ENCODE data around the gene RCL1.

The RCL1 gene

GRCh38 chr9:4864234-4864661 is 71.5 kb downstream of the RCL1 start:
- H3K9me3 ChIP-seq (ENCODE audit: insufficient read depth, low read length): no peaks in the 10 kb centered on the region
- no peak overlapping the region for H3K27ac ChIP-seq (ENCODE audit: low read depth, low read length)
- H3K36me3 ChIP-seq (ENCODE audit: low read length): no peaks in the 10 kb centered on the region
- H2AFZ ChIP-seq (ENCODE audit: low read depth, low read length, severe bottlenecking): no peak overlapping the region
- H4K20me1 ChIP-seq (ENCODE audit: low read depth, low read length): no peaks in the 10 kb centered on the region
- no peak overlapping the region for H3K4me3 ChIP-seq (ENCODE audit: insufficient read depth, low read length, poor library complexity, severe bottlenecking)
- H3F3A ChIP-seq (ENCODE audit: insufficient read depth): no peaks in the 10 kb centered on the region
- no peak overlapping the region for H3K4me2 ChIP-seq (ENCODE audit: low read depth, low read length, poor library complexity, severe bottlenecking)
- TF ChIP-seq CTCF (IDR thresholded peaks at IDR 0.05; ENCODE audit: insufficient read depth, low read length, poor library complexity, severe bottlenecking): no peak
- no peak for TF ChIP-seq EZH2phosphoT487 (conservative IDR thresholded peaks at IDR 0.05; ENCODE audit: low read length)
- no peaks in the 10 kb centered on the region for H3K79me2 ChIP-seq (ENCODE audit: insufficient read depth, low read length)
- no peaks in the 10 kb centered on the region for H3K9me2 ChIP-seq (replicated peaks; ENCODE audit: insufficient read depth, low read length)
- no peak overlapping the region for H3K9ac ChIP-seq (ENCODE audit: low read length)
- H3K27me3 ChIP-seq (ENCODE audit: low read length): no peaks in the 10 kb centered on the region

DNA sequence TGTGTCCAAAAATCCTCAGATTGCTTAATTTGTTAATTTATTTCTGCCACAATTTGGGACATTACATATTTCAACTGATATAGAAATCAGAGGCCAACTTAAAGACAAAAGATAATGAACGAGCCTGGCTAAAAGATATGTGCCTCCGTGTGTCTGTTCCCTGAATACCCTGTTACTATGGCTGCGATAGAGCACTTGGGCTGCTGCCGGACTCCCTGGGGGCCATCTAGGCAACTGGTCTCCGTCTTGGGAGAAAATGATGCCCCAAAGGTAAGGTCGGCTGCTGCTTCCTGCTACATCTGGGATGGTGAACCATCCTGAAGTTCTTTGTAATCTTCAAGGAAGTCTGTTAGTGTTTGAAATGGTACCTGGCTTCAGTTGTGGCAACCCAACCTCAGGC is 72.0 kb downstream of the RCL1 start:
- Histone ChIP-seq H3K36me3 (ENCODE audit: low read length) (no peaks in the 10 kb centered on the region), H4K20me1 (ENCODE audit: low read depth, low read length) (no peaks in the 10 kb centered on the region), H3K9me2 (replicated peaks; ENCODE audit: insufficient read depth, low read length) (no peaks in the 10 kb centered on the region), H3K4me3 (ENCODE audit: insufficient read depth, low read length, poor library complexity, severe bottlenecking) (no peak overlapping the region), H3K4me2 (ENCODE audit: low read depth, low read length, poor library complexity, severe bottlenecking) (no peak overlapping the region), H3K9ac (ENCODE audit: low read length) (no peak overlapping the region), H3K79me2 (ENCODE audit: insufficient read depth, low read length) (no peaks in the 10 kb centered on the region), H3K9me3 (ENCODE audit: insufficient read depth, low read length) (no peaks in the 10 kb centered on the region), H2AFZ (ENCODE audit: low read depth, low read length, severe bottlenecking) (no peak overlapping the region), H3K27ac (ENCODE audit: low read depth, low read length) (no peak overlapping the region), H3F3A (ENCODE audit: insufficient read depth) (no peaks in the 10 kb centered on the region), H3K27me3 (ENCODE audit: low read length) (no peaks in the 10 kb centered on the region)
- no peak for TF ChIP-seq EZH2phosphoT487 (conservative IDR thresholded peaks at IDR 0.05; ENCODE audit: low read length)
- no peak for TF ChIP-seq CTCF (IDR thresholded peaks at IDR 0.05; ENCODE audit: insufficient read depth, low read length, poor library complexity, severe bottlenecking)

- Histone ChIP-seq H3F3A (ENCODE audit: insufficient read depth) (no peaks in the 10 kb centered on the region), H3K9ac (ENCODE audit: low read length) (no peak overlapping the region), H3K79me2 (ENCODE audit: insufficient read depth, low read length) (no peaks in the 10 kb centered on the region), H3K27ac (ENCODE audit: low read depth, low read length) (no peak overlapping the region), H3K4me2 (ENCODE audit: low read depth, low read length, poor library complexity, severe bottlenecking) (no peak overlapping the region), H4K20me1 (ENCODE audit: low read depth, low read length) (no peaks in the 10 kb centered on the region), H3K27me3 (ENCODE audit: low read length) (no peaks in the 10 kb centered on the region), H3K36me3 (ENCODE audit: low read length) (no peaks in the 10 kb centered on the region), H3K9me3 (ENCODE audit: insufficient read depth, low read length) (no peaks in the 10 kb centered on the region), H2AFZ (ENCODE audit: low read depth, low read length, severe bottlenecking) (no peak overlapping the region), H3K4me3 (ENCODE audit: insufficient read depth, low read length, poor library complexity, severe bottlenecking) (no peak overlapping the region), H3K9me2 (replicated peaks; ENCODE audit: insufficient read depth, low read length) (no peaks in the 10 kb centered on the region)
- TF ChIP-seq EZH2phosphoT487 (conservative IDR thresholded peaks at IDR 0.05; ENCODE audit: low read length) (no peak), CTCF (IDR thresholded peaks at IDR 0.05; ENCODE audit: insufficient read depth, low read length, poor library complexity, severe bottlenecking) (no peak)
These were observed 72.9 kb downstream of the RCL1 start for GRCh38 chr9:4865681-4866080.

All from SU-DHL-6 (cell line).